ENCODE data around the gene NR2F6. TPM values are rescaled to one million over a fixed set of nuclear protein-coding genes. Genes with fewer than 3 reads are reported as not detected.

NR2F6 gene
- total RNA-seq, 4 donors from 2014 or later: 64.9 to 95.8 (median 72.0) TPM

DNA sequence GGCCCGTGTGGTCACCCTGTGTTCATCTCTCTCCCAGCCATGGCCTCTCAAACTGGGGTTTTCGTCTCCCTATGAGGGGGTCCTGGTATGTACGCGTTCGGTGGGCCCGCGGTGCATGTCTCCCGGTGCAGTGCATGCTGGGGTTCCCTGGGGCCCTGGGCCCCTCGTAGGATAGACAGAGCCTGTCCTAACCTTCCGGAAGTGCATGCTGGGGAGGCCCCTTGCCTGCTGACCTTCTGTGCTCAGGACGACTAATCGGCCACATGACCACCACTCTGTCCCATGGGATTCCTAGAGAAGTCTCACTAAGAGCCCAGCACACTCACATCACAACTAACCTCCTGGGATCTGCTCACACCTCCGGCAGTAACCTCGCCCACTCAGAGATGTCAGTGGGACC is 35.4 kb downstream of the NR2F6 start:
- Histone ChIP-seq H3K27ac (peak overlapping the region in 1 of 4 donors; percentile 9), H3K4me3 (no peak overlapping the region), H3K4me1 (peaks cover 5 to 7% of the 10 kb centered on the region in 2 donors), H3K9me3 (no peaks in the 10 kb centered on the region), H3K27me3 (no peaks in the 10 kb centered on the region), H3K36me3 (peaks cover 0 to 4% of the 10 kb centered on the region in 2 donors)
- in situ Hi-C loops (cut with MboI; ENCODE audit: low sequenced_read_pairs in 4 of 4) (no loop called here), intact Hi-C loops (cut with DNase I; ENCODE audit: low total_unique reads) (loop anchor here (10.0 kb wide), 1 partner anchor 725 kb away; the partner anchor contains the start of gene CCDC124)
- ATAC-seq (no peak), DNase-seq (no peak)
- TF ChIP-seq, protein P1, sequence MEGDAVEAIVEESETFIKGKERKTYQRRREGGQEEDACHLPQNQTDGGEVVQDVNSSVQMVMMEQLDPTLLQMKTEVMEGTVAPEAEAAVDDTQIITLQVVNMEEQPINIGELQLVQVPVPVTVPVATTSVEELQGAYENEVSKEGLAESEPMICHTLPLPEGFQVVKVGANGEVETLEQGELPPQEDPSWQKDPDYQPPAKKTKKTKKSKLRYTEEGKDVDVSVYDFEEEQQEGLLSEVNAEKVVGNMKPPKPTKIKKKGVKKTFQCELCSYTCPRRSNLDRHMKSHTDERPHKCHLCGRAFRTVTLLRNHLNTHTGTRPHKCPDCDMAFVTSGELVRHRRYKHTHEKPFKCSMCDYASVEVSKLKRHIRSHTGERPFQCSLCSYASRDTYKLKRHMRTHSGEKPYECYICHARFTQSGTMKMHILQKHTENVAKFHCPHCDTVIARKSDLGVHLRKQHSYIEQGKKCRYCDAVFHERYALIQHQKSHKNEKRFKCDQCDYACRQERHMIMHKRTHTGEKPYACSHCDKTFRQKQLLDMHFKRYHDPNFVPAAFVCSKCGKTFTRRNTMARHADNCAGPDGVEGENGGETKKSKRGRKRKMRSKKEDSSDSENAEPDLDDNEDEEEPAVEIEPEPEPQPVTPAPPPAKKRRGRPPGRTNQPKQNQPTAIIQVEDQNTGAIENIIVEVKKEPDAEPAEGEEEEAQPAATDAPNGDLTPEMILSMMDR (IDR thresholded peaks at IDR 0.05 in 4 of 5, conservative IDR thresholded peaks at IDR 0.05 in 1 of 5): no peak
- TF ChIP-seq POLR2A (IDR thresholded peaks at IDR 0.05): no peak

DNA sequence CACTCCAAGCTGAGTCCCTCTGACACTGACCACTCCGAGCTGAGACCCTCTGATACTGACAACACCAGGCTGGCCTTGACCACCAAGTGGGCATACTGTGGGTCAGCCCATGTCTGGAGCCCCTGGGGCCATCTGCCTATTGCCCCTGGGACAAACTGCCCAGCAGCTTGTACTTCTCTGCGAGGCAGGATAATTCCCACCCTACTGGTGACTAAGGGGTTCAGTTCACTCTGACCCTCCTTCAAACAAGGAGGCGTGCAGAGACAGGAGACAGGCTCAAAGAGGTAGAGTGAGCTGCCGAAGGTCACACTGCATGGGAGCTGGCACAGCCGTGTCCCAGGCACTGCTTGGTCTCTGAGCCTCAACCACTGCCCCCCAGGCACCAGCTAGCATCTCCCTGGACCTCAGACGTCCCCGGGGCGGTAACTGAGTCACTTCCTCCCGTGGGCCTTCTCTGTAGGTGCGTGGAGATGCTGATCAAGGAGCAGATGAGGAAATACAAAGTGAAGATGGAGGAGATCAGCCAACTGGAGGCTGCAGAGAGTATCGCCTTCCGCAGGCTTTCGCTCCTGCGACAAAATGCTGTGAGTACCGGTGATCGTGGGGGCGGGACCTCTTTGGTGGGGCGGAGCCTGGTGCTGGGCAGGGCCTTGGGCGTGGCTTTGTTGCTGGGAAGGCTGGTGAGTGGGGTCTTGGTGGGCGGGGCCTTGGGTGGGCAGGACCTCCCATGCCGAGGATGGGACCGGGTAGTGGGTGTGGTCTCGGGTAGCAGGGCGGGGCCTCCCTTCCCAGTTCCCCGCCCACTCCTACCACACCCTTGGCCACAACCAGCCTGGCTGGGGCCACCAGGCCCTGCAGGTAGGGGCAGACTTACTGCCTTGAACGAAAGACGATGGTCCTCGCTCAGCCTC is 36.3 kb downstream of the NR2F6 start:
- no peak overlapping the region for H3K4me3 ChIP-seq
- ATAC-seq (no peak), DNase-seq (no peak)

DNA sequence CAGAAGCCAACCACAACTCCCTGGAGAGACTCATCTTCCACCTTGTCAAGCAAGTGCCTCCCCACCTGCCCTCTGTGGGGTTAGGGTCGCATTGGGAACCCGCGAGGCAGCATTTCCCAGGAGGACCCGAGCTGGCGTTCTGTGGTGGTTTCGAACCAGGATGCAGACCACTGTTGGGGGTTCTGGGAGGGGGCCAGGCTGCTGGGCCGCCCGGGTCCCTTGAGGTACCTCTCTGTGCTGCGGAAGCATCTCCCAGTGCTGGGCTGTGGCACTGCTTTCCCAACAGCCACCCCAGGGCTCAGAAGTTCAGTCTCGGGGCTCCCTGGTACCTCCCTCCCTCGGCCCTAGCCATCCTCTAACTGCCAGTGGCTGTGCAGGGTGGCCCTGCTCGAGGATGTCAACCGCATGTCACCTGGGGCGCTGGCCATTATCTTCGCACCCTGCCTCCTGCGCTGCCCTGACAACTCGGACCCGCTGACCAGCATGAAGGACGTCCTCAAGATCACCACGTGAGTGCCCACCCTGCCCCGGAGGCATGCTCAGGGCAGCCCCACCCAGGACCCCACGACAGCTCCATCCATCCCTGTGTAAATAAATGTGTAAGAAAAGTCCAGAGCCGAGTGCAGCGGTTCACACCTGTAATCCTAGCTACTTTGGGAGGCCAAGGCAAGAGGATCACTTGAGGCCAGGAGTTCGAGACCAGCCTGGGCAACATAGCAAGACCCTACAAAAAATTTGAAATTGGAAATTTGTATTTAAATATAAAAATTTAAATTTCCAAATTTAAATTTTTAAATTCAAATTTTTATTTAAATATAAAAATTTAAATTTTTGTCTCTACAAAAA is 38.8 kb downstream of the NR2F6 start:
- Histone ChIP-seq H3K9me3 (no peaks in the 10 kb centered on the region), H3K4me3 (no peak overlapping the region), H3K27ac (no peak overlapping the region), H3K27me3 (no peaks in the 10 kb centered on the region), H3K36me3 (peaks cover 0 to 15% of the 10 kb centered on the region in 2 donors), H3K4me1 (no peaks in the 10 kb centered on the region)
- in situ Hi-C loops (cut with MboI; ENCODE audit: low sequenced_read_pairs in 4 of 4): loop anchor here in 1 of 4 donors (10.0 kb wide), 1 partner anchor 78 kb away; the partner anchor contains the start of gene ANKLE1
- ATAC-seq (no peak), DNase-seq (no peak)
- TF ChIP-seq, protein P1 (IDR thresholded peaks at IDR 0.05 in 4 of 5, conservative IDR thresholded peaks at IDR 0.05 in 1 of 5): no peak
- TF ChIP-seq POLR2A (IDR thresholded peaks at IDR 0.05): no peak
- intact Hi-C loops (cut with DNase I; ENCODE audit: low total_unique reads): no loop called here

More for the DNA sequence above, 36.3 kb downstream of the NR2F6 start:
- no peak for TF ChIP-seq POLR2A (IDR thresholded peaks at IDR 0.05)
- TF ChIP-seq, protein P1 (IDR thresholded peaks at IDR 0.05 in 4 of 5, conservative IDR thresholded peaks at IDR 0.05 in 1 of 5): no peak
- no peaks in the 10 kb centered on the region for H3K9me3 ChIP-seq
- peaks cover under 1% of the 10 kb centered on the region in 2 donors for H3K4me1 ChIP-seq
- intact Hi-C loops (cut with DNase I; ENCODE audit: low total_unique reads) (loop anchor here (10.0 kb wide), 1 partner anchor 725 kb away; the partner anchor contains the start of gene CCDC124), in situ Hi-C loops (cut with MboI; ENCODE audit: low sequenced_read_pairs in 4 of 4) (loop anchor here in 1 of 4 donors (10.0 kb wide), 1 partner anchor 75 kb away; the partner anchor contains the start of gene ANKLE1)
- H3K36me3 ChIP-seq: peaks cover 0 to 4% of the 10 kb centered on the region in 2 donors
- H3K27me3 ChIP-seq: no peaks in the 10 kb centered on the region
- H3K27ac ChIP-seq: no peak overlapping the region

DNA sequence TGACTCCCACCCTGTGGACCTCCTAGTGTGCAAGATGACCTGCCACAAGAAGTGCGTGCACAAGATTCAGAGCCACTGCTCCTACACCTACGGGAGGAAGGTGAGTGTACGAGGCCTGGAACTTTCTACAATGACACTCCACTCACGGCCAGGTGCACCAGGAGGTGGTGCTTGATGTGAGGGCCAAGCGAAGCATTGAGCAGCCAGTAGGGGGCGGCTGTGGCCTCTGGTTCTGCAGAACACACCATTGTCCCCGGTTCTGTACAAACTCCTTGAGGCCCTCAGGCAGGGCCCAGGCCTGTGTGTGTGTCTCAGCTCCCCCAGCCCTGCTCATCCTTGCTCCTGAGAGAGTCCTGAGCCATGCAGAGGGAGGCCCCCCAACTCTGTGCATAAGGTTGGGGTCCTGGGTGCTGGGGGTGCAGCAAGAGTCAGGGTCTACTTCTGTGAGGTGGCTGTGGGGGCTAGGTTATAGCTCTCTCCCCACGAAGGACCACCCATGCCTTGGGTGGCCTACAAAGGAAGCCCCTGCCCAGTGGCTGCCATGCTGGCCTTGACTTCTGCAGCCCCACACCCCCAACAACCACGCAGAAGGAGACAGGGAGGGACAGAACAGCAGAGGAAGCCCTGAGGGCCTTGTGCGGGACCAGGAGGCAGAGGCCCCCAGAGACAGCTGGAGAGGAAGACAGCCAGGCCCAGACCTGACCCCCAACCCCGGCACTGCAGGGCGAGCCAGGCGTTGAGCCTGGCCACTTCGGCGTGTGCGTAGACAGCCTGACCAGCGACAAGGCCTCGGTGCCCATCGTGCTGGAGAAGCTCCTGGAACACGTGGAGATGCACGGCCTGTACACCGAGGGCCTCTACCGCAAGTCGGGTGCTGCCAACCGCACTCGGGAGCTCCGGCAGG is 40.2 kb downstream of the NR2F6 start:
- H3K4me1 ChIP-seq: no peaks in the 10 kb centered on the region
- no peak for ATAC-seq
- H3K4me3 ChIP-seq: no peak overlapping the region
- TF ChIP-seq, protein P1 (IDR thresholded peaks at IDR 0.05 in 4 of 5, conservative IDR thresholded peaks at IDR 0.05 in 1 of 5): peak; percentile 39 to 68 (median 60)
- no peak for TF ChIP-seq POLR2A (IDR thresholded peaks at IDR 0.05)
- H3K36me3 ChIP-seq: peaks cover 0 to 28% of the 10 kb centered on the region in 2 donors
- H3K9me3 ChIP-seq: no peaks in the 10 kb centered on the region
- no peaks in the 10 kb centered on the region for H3K27me3 ChIP-seq
- in situ Hi-C loops (cut with MboI; ENCODE audit: low sequenced_read_pairs in 4 of 4): loop anchor here in 1 of 4 donors (10.0 kb wide), 1 partner anchor 79 kb away; the partner anchor contains the start of gene ANKLE1
- peak in 1 of 2 donors; percentile 30 for DNase-seq
- no peak overlapping the region for H3K27ac ChIP-seq
- intact Hi-C loops (cut with DNase I; ENCODE audit: low total_unique reads): loop anchor here (1.0 kb wide), 1 partner anchor 77 kb away; no protein-coding TSS in a partner anchor

Data from gastrocnemius medialis (tissue), 4 donors.